Activated T-cell treated with anti-CD3 and anti-CD28 coated beads, Interleukin-2, amount 50 U/mL, for 4 hours (primary cell): ENCODE data around the gene DNAJC6. TPM values are rescaled to one million over a fixed set of nuclear protein-coding genes. Genes with fewer than 3 reads are reported as not detected.

ENCODE experiments used
- ATAC-seq, 2 donors: fragments of 200-7000 bp; cut with Tn5 transposase; one replicate each; pipeline ENCODE4 v1.10.0; 2021
- DNase-seq: peaks from one replicate; pipeline ENCODE4 v3.0.0-alpha.2; 2020
- H3K27me3 Mint-ChIP-seq: one replicate; pipeline ENCODE4 v1.8.0; 2021; ENCODE audit warnings: low read depth, mixed read lengths
- H3K36me3 Mint-ChIP-seq: one replicate; pipeline ENCODE4 v1.8.0; 2022; ENCODE audit warnings: mixed read lengths; ENCODE audit not compliant: insufficient read depth
- H3K4me1 Mint-ChIP-seq: one replicate; pipeline ENCODE4 v1.8.0; 2021; ENCODE audit warnings: low read depth, mixed read lengths
- H3K4me3 Mint-ChIP-seq: one replicate; pipeline ENCODE4 v1.8.0; 2021; ENCODE audit warnings: mild to moderate bottlenecking, moderate library complexity, mixed read lengths
- H3K9me3 Mint-ChIP-seq: one replicate; pipeline ENCODE4 v1.8.0; 2021; ENCODE audit warnings: mixed read lengths
- total RNA-seq, 3 donors: library from RNA; stranded (reverse); gene quantifications; one replicate each; pipeline ENCODE4 v1.2.1, GENCODE V29; 2021

DNAJC6 gene
- total RNA-seq, 3 donors from 2014 or later: 1.3 to 2.5 (median 2.1) TPM

DNA sequence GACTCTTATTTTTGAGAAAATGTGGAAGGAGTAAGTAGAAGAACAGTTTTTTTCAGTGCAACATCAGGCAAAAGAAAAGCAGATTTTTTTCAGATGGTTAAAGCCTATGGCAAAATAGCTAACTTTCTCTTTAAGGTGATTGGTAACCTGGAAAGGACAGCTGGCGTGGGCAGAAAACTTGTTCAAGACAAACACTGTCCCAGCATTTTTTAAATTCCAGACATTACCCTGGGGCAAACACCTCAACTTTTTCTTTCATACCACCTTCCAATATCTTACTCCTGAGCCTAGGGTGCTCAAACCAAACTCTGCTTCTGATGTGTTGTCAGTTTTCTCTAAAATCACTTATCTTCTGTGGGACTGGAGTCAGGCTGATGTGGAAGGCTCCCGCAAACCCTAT lies 108.4 kb downstream of the DNAJC6 start:
- peaks cover 7% of the 10 kb centered on the region for H3K27me3 Mint-ChIP-seq

DNA sequence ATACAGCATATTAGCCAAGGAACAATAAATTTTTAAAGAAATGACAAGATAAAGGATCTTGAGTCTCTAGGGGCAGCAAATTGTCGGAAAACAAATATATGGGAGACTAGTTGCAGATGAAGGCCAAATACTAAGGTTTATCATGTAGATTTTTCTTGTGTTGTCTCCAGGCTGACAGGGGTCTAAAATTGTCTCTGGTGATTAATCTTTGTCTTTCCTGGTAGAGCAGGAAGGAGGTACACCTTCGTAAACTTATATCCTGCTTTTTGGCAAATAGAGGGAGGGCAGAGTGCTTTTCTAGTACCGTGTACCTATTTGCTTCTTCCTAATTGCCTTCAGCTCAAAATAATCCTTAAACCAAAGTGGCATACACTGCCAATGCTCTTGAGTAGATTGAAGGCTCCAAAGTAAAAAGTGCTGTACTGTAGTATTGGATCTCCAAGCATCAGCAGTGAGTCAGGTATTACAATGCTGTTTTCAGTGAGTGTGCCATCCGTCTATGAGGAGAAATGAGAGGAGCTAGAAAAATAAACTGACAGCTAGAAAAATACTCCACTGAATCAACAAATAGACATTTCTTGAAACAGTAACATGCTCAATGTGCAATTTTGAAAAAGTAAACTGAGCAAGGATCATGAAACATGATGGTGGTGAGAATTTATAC lies 109.3 kb downstream of the DNAJC6 start:
- no peaks in the 10 kb centered on the region for H3K36me3 Mint-ChIP-seq
- ATAC-seq: no peak
- no peak overlapping the region for H3K4me3 Mint-ChIP-seq

More for the DNA sequence above, 108.4 kb downstream of the DNAJC6 start:
- Mint-ChIP-seq H3K36me3 (peaks cover 3% of the 10 kb centered on the region), H3K4me3 (no peak overlapping the region), H3K9me3 (no peaks in the 10 kb centered on the region), H3K4me1 (peaks cover 6% of the 10 kb centered on the region)
- no peak for DNase-seq
- ATAC-seq: no peak

DNA sequence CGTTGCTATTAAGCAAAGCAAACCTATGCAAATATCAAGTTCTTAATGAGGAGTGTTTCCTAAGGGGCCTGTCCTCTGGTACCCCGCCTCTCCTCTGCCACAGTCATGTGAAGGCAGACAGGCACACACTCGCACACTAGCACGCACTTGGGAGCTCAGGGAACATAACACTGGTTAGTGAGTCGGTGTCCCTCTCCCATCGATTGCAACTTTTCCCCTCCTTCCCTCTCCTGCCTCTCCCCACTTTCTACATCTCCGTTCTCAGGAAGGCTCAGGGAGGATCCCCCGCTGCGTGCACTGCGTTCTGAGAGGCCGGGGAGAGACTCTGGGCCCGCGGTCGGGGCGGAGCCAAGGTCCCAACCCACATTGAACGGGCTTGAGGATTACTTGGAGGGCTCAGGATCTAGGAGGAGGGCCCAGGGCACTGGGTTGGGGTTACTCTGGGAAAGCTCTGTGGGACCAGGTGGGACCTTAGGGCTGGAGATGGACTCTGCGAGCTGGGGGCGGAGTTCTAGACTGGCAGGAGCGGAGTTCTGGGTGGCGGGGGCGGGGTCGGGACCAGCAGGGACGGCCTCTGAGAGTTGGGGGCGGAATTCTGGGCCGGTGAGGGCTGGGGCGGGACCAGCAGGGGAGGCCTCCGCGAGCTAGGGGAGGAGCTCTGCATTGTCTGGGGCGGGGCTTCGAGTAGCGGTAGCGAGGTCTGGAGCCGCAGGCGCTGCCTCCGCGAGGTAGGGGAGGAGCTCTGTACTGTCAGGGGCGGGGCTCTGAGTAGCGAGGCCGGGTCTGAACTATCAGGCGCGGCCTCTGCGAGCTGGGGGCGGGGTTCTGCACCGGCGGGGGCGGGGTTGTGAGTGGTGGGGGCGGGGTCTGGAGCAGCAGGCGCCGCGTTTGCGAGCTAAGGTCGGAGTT lies 110.6 kb downstream of the DNAJC6 start:
- Mint-ChIP-seq H3K4me3 (no peak overlapping the region), H3K36me3 (peaks cover 4% of the 10 kb centered on the region), H3K9me3 (no peaks in the 10 kb centered on the region), H3K4me1 (peaks cover 14% of the 10 kb centered on the region), H3K27me3 (peaks cover 4% of the 10 kb centered on the region)
- ATAC-seq (peak; percentile 92 to 95), DNase-seq (peak; percentile 99)

More for the DNA sequence above, 109.3 kb downstream of the DNAJC6 start:
- Mint-ChIP-seq H3K4me1 (peaks cover 7% of the 10 kb centered on the region), H3K27me3 (peaks cover 7% of the 10 kb centered on the region), H3K9me3 (no peaks in the 10 kb centered on the region)
- DNase-seq: no peak

DNA sequence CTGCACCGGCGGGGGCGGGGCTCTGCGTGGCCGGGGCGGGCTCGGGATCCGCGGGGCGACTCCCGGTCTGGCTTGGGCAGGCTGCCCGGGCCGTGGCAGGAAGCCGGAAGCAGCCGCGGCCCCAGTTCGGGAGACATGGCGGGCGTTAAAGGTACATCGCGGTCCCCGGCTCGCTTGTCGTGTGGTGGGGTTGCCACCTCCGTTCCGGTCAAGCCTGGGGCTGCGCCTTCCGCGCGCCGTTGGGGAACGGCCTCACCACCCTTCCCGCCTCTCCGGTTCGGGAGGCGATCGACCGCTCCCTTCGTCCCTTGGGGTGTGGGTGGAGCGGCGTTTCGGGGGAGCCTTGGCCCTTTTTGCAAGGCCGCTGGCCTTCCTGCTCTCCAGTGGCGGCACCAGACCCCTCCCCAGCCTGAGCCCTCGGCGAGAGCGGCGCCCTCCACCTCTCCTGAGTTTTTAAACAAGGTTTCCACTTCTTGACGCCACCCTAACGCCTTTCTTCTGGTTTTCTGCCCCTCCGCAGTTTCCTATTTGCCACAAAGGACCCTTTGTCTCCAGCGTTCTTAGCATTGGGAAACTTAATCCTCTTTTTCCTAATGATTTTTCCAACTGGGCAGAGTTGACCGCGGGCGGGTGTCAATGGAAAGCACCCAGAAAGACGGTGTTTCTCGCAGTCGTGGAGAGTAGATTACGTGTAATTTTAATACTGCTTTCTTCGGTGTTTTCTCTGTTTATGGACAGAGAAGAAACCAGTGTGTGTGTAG lies 111.4 kb downstream of the DNAJC6 start, which contains the start of the genes LEPR and LEPROT:
Gene LEPR, plus strand, starts transcription at position 79 of the 761 bp plus-strand sequence. CDS start 144,898 bp downstream, outside the sequence.
Gene LEPROT, plus strand, starts transcription at position 79 of the 761 bp plus-strand sequence. Its CDS starts 57 bp downstream, at position 136.
- DNase-seq (no peak), ATAC-seq (no peak)
- H3K4me3 Mint-ChIP-seq: no peak within 1 kb of the TSS
- peaks cover 14% of the 10 kb centered on the region for H3K4me1 Mint-ChIP-seq
- H3K36me3 Mint-ChIP-seq: peaks cover 10% of the 10 kb centered on the region
- peaks cover 2% of the 10 kb centered on the region for H3K27me3 Mint-ChIP-seq
- no peaks in the 10 kb centered on the region for H3K9me3 Mint-ChIP-seq

DNA sequence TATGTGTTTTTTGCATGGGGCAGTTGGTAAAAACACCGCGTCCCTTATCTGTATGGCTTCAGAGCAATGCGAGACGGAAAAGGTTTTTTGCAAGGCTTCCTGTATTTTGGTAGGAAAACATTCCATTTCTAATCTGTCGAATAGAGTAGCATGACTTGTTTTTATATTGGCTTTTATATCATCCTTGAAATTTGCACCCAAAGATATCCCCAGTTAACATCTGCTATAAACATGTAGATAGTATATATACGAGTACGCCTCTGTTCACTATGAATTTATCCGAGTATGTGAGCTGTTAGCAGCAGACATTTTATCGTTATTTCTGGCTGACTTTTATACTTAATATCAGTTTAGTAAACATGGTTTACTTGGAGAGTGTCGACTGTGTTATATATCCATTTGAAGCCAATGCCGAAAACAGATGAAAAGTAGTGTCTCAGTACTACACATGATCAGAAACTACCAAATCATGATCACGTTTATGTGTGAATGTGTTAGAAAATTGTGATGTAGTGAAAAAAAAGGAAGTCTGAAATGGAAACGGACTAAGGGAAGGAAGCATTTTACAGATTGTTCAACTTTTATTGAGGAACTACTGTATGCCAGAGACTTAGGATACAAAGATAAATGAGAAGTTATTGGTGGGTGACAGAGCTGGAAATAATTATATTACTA lies 112.1 kb downstream of the DNAJC6 start:
- Mint-ChIP-seq H3K36me3 (peaks cover 16% of the 10 kb centered on the region), H3K9me3 (no peaks in the 10 kb centered on the region), H3K4me3 (no peak overlapping the region), H3K27me3 (no peaks in the 10 kb centered on the region), H3K4me1 (peaks cover 14% of the 10 kb centered on the region)
- DNase-seq: no peak
- ATAC-seq: no peak

DNA sequence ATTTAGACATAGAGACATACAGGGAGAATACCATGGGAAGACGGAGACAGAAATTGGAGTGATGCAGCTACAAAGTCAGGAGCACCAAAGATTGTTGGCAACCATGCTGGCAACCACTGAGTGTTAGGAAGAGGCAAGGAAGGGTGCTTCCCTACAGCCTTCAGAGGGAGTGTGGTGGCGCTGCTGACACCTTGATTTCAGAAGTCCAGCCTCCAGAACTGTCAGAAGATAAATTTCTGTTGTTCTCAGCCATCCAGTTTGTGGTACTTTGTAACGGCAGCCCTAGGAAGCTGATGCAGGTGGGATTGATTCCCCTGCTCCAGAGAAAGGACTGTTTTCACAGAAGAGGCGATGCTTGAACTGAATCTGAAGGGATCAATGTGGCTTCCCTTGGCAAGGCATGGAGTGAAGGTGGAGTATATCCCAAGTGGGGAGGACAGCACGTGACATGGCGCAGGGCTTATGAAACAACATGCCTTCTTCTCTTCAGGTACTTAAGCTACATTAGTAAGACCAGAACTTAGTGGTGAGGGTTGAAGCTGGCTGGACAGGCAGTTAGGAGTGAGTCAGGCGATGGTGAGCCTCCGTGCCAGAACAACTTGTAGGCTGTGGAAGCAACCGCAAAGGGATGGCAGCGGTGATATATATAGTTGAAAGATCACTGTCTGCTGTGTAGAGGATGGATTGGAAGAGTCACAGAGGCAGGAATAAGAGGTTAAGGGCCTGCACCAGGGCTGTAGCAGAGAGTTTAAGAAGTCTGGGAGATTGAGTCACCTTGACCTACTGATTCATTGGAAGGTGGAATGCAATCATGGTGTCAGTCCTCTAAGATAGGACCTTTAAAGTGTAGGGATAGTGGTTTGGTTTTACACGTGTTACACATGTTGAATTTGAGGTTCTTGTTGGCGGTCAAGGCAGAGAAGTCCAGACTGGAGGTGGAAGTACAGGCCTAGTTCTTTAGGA lies 113.2 kb downstream of the DNAJC6 start:
- no peaks in the 10 kb centered on the region for H3K27me3 Mint-ChIP-seq
- H3K36me3 Mint-ChIP-seq: peaks cover 16% of the 10 kb centered on the region
- no peaks in the 10 kb centered on the region for H3K9me3 Mint-ChIP-seq
- no peak for ATAC-seq
- H3K4me3 Mint-ChIP-seq: no peak overlapping the region
- DNase-seq: no peak
- H3K4me1 Mint-ChIP-seq: peaks cover 14% of the 10 kb centered on the region

DNA sequence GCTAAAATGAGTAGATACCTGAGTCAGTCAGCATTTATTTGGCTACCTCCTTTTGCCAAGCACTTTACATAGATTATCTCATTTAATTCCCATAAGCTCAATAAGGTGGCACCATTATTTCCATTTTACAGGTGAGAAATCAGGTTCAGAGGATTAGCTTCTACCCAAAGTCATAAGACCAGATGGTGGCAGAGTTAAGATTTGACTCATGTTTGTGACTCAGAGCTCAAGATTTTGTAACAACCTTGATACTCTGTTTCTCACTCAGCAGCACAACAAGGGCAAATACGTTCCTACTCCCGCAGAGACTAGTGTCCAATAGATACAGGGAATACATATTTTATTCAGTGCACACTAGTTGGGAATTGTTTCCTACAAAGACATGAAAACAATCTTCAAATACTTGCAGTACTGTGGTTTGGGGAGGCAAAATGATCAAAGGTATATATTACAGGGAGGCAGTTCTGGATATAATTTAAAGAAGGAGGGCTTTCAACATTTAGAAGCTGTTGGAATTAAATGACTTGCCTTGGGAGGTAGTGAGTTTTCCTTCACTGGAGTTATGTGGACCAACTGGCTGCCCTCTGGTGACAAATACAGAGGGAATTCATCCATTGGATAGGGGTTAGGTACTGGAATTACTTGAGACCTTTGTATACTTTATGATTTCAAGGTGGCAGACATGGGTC lies 114.7 kb downstream of the DNAJC6 start:
- DNase-seq: no peak
- ATAC-seq: no peak
- Mint-ChIP-seq H3K4me1 (peaks cover 14% of the 10 kb centered on the region), H3K27me3 (no peaks in the 10 kb centered on the region), H3K36me3 (peaks cover 16% of the 10 kb centered on the region), H3K4me3 (no peak overlapping the region), H3K9me3 (no peaks in the 10 kb centered on the region)

DNA sequence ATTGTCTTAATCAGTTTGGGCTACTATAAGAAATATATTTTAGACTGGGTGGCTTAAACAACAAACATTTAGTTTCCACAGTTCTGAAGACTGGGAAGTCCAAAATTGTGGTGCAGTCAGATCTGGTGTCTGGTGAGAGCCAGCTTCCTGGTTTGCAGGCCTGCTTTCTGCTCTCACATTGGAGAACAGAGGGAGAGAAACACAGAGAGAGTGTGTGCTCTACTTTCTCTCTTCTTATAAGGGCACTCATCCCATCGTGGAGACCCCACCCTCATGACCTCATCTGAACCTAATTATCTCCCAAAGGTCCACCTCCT lies 115.2 kb downstream of the DNAJC6 start:
- no peaks in the 10 kb centered on the region for H3K9me3 Mint-ChIP-seq
- no peak for DNase-seq
- H3K4me1 Mint-ChIP-seq: peaks cover 11% of the 10 kb centered on the region
- no peaks in the 10 kb centered on the region for H3K27me3 Mint-ChIP-seq
- peaks cover 16% of the 10 kb centered on the region for H3K36me3 Mint-ChIP-seq
- no peak overlapping the region for H3K4me3 Mint-ChIP-seq
- no peak for ATAC-seq

DNA sequence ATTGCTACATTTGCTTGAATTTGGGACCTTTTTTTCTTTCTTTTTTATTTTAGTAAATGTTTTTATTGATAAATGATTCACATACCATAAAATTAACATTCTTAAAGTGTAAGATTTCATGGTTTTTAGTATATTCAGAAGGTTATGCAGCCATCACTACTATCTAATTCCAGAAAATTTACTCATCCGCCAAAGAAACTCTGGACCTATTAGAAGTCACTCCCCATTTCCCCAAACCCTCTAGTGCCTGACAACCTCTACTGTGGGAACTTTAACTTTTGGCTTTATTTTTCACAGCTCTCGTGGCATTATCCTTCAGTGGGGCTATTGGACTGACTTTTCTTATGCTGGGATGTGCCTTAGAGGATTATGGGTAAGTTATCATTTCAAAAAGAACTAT lies 115.7 kb downstream of the DNAJC6 start:
- H3K36me3 Mint-ChIP-seq: peaks cover 16% of the 10 kb centered on the region
- no peaks in the 10 kb centered on the region for H3K9me3 Mint-ChIP-seq
- no peak for ATAC-seq
- H3K4me1 Mint-ChIP-seq: peaks cover 8% of the 10 kb centered on the region
- no peaks in the 10 kb centered on the region for H3K27me3 Mint-ChIP-seq
- no peak overlapping the region for H3K4me3 Mint-ChIP-seq
- DNase-seq: no peak

DNA sequence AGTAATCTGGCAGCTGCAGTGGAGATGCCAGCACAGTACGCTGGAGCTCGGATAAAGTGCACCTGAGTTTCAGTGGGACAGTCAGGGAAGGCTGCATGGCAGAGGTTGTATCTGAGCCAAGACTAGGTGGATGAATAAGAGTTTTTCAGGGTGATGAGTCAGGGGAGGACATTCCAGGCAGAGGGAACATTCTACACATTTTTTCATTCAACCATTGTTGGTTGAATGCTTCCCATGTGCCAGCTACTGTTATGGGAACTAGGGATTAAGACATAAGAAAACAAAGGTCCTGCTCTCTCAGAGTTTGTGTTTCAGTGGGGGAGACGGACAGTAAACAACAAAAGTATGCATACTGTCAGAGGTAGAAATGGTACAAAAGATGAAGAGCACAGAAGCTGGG lies 116.4 kb downstream of the DNAJC6 start:
- Mint-ChIP-seq H3K36me3 (peaks cover 16% of the 10 kb centered on the region), H3K27me3 (no peaks in the 10 kb centered on the region), H3K4me3 (no peak overlapping the region), H3K4me1 (peaks cover 8% of the 10 kb centered on the region), H3K9me3 (no peaks in the 10 kb centered on the region)
- DNase-seq (no peak), ATAC-seq (no peak)

DNA sequence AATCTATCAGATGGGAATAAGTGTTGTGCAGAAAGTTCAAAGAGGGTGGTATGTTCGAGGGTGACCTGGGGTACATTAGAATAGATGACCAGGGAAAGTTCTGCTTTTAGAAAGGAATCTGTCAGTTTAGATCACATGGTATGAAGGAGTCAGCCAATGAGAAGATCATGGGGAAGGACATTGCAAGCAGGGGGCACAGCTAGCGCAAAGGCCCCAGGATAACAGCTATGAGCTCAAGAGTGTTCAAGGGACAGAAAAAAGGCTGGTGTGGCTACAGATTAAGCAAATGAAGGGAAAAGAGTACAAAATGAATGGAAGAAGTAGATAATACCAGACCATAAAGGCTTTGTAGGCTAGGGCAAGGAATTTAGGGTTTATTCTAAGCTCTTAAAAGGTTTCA lies 119.7 kb downstream of the DNAJC6 start:
- DNase-seq: no peak
- Mint-ChIP-seq H3K27me3 (no peaks in the 10 kb centered on the region), H3K4me3 (no peak overlapping the region), H3K4me1 (peaks cover 5% of the 10 kb centered on the region), H3K36me3 (peaks cover 19% of the 10 kb centered on the region), H3K9me3 (no peaks in the 10 kb centered on the region)
- no peak for ATAC-seq

DNA sequence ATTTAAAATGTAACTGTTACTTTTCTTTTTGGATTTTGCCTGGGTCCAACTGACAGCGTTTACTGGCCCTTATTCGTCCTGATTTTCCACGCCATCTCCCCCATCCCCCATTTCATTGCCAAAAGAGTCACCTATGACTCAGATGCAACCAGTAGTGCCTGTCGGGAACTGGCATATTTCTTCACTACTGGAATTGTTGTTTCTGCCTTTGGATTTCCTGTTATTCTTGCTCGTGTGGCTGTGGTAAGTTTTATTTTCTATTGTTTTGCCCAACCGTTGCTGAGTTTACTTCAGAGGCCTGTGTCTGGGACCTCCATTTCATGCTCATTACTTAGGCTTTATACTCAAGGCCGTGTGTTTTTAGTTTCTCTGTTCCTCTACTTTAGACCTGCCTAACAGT lies 120.5 kb downstream of the DNAJC6 start:
- Mint-ChIP-seq H3K4me3 (no peak overlapping the region), H3K9me3 (no peaks in the 10 kb centered on the region), H3K36me3 (peaks cover 18% of the 10 kb centered on the region), H3K4me1 (peaks cover 2% of the 10 kb centered on the region), H3K27me3 (no peaks in the 10 kb centered on the region)
- DNase-seq (no peak), ATAC-seq (no peak)
